GM23338 (cell line): ENCODE results near the gene PEX10. TPM values are rescaled to one million over a fixed set of nuclear protein-coding genes. Genes with fewer than 3 reads are reported as not detected.

Source experiments
- ATAC-seq: fragments of 200-7000 bp; cut with Tn5 transposase; 3 replicates; pipeline ENCODE4 v1.9.1; 2020
- DNase-seq: peaks from one replicate; pipeline ENCODE4 v3.0.0-alpha.2; 2015; ENCODE audit warnings: low spot score
- H2AFZ ChIP-seq: fragments of 200-600 bp; sonication (generic); 2 replicates; pipeline ENCODE4 v1.8.0; 2016; ENCODE audit warnings: antibody characterized with exemption, mild to moderate bottlenecking, moderate library complexity
- H3F3A ChIP-seq: fragments of 200-600 bp; sonication (generic); replicated peaks from 2 replicates; pipeline ENCODE4 v1.8.0; 2017; ENCODE audit warnings: antibody characterized with exemption, mixed run types, low read depth
- H3K27ac ChIP-seq: fragments of 200-600 bp; sonication (generic); 2 replicates; pipeline ENCODE4 v1.6.1; 2016; ENCODE audit warnings: low read depth
- H3K27me3 ChIP-seq: fragments of 200-600 bp; sonication (generic); 2 replicates; pipeline ENCODE4 v1.8.0; 2016; ENCODE audit warnings: mild to moderate bottlenecking, mixed run types, moderate library complexity; ENCODE audit not compliant: insufficient read depth
- H3K36me3 ChIP-seq: fragments of 200-600 bp; sonication (generic); 2 replicates; pipeline ENCODE4 v1.8.0; 2016; ENCODE audit warnings: mild to moderate bottlenecking; ENCODE audit not compliant: insufficient read depth
- H3K4me1 ChIP-seq: fragments of 200-600 bp; sonication (generic); 2 replicates; pipeline ENCODE4 v1.8.0; 2016; ENCODE audit warnings: mild to moderate bottlenecking, moderate library complexity; ENCODE audit not compliant: insufficient read depth
- H3K4me2 ChIP-seq: fragments of 200-600 bp; sonication (generic); 2 replicates; pipeline ENCODE4 v1.7.1; 2017; ENCODE audit warnings: mixed run types
- H3K4me3 ChIP-seq: fragments of 200-600 bp; sonication (generic); 2 replicates; pipeline ENCODE4 v1.6.1; 2016; ENCODE audit warnings: mixed run types
- H3K79me2 ChIP-seq: fragments of 200-600 bp; sonication (generic); replicated peaks from 2 replicates; pipeline ENCODE4 v1.8.0; 2017; ENCODE audit warnings: mild to moderate bottlenecking; ENCODE audit not compliant: insufficient read depth
- H3K9me2 ChIP-seq: fragments of 200-600 bp; sonication (generic); 2 replicates; pipeline ENCODE4 v1.8.0; 2017; ENCODE audit not compliant: insufficient read depth
- H4K20me1 ChIP-seq: fragments of 200-600 bp; sonication (generic); replicated peaks from 2 replicates; pipeline ENCODE4 v1.8.0; 2017; ENCODE audit warnings: mild to moderate bottlenecking; ENCODE audit not compliant: insufficient read depth
- H3K27ac Mint-ChIP-seq: 2 replicates; pipeline ENCODE4 v1.8.0; 2020; ENCODE audit warnings: inconsistent platforms, mild to moderate bottlenecking, moderate library complexity, mixed read lengths
- H3K27me3 Mint-ChIP-seq: 3 replicates; pipeline ENCODE4 v1.8.0; 2022; ENCODE audit warnings: low read depth, mild to moderate bottlenecking, moderate library complexity, mixed read lengths, inconsistent platforms; ENCODE audit not compliant: insufficient read depth, poor library complexity
- H3K36me3 Mint-ChIP-seq: 3 replicates; pipeline ENCODE4 v1.8.0; 2021; ENCODE audit warnings: low read depth, mild to moderate bottlenecking, inconsistent platforms, moderate library complexity, mixed read lengths
- H3K4me1 Mint-ChIP-seq: 3 replicates; pipeline ENCODE4 v1.8.0; 2020; ENCODE audit warnings: mild to moderate bottlenecking, inconsistent platforms, mixed read lengths
- H3K4me3 Mint-ChIP-seq: 3 replicates; pipeline ENCODE4 v1.8.0; 2021; ENCODE audit warnings: moderate library complexity, mild to moderate bottlenecking, inconsistent platforms, mixed read lengths
- H3K9me3 Mint-ChIP-seq: 3 replicates; pipeline ENCODE4 v1.8.0; 2020; ENCODE audit warnings: moderate library complexity, mild to moderate bottlenecking, inconsistent platforms, mixed read lengths
- CREB1 ChIP-seq: fragments of 250-450 bp; sonication (Bioruptor Pico); IDR thresholded peaks from 2 replicates; pipeline ENCODE4 v1.5.0; 2020; ENCODE audit warnings: low read depth, mild to moderate bottlenecking, moderate library complexity
- EZH2 ChIP-seq: fragments of 200-600 bp; sonication (generic); IDR thresholded peaks from one replicate; pipeline ENCODE4 v1.8.0; 2017; ENCODE audit warnings: antibody characterized with exemption, mild to moderate bottlenecking, low read depth; ENCODE audit not compliant: unreplicated experiment
- EZH2phosphoT487 ChIP-seq: fragments of 200-600 bp; sonication (generic); IDR thresholded peaks from one replicate; pipeline ENCODE4 v1.8.1; 2018; ENCODE audit warnings: antibody characterized with exemption; ENCODE audit not compliant: unreplicated experiment
- JUNB ChIP-seq: IDR thresholded peaks from one replicate; pipeline ENCODE4 v1.6.1; 2016; ENCODE audit warnings: antibody characterized with exemption; ENCODE audit not compliant: unreplicated experiment
- NANOG ChIP-seq: IDR thresholded peaks from 2 replicates; pipeline ENCODE4 v1.6.1; 2016; ENCODE audit warnings: antibody characterized with exemption, borderline replicate concordance
- POLR2AphosphoS5 ChIP-seq: IDR thresholded peaks from 2 replicates; pipeline ENCODE4 v1.6.1; 2016; ENCODE audit warnings: antibody characterized with exemption, low read depth
- STAT1 ChIP-seq: IDR thresholded peaks from one replicate; pipeline ENCODE4 v1.6.1; 2016; ENCODE audit warnings: antibody characterized with exemption; ENCODE audit not compliant: unreplicated experiment
- ZNF114 ChIP-seq: fragments of 250-450 bp; sonication (Bioruptor Pico); IDR thresholded peaks from 2 replicates; pipeline ENCODE4 v1.5.0; 2020; ENCODE audit warnings: mild to moderate bottlenecking, moderate library complexity
- ZNF331 ChIP-seq: fragments of 250-450 bp; sonication (Bioruptor Pico); IDR thresholded peaks from 2 replicates; pipeline ENCODE4 v1.5.0; 2020; ENCODE audit warnings: low read depth, mild to moderate bottlenecking, moderate library complexity
- polyA plus RNA-seq: library from polyadenylated mRNA; unstranded; fragments of >200 nt; fragmentation: Nextera tagmentation; extraction: Ambion mirVana; gene quantifications from 2 replicates; pipeline ENCODE4 v1.2.1, GENCODE V29; 2016
- total RNA-seq: library from RNA; depleted of rRNA; stranded (reverse); fragments of >200 nt; shearing (Covaris generic); gene quantifications from 2 replicates; pipeline ENCODE4 v1.2.3, GENCODE V29; 2014
- TF ChIP-seq, protein P1 (sequence below): fragments of 250-450 bp; sonication (Bioruptor Pico); IDR thresholded peaks from 2 replicates; pipeline ENCODE4 v1.5.0; 2020; ENCODE audit warnings: mild to moderate bottlenecking, moderate library complexity
- TF ChIP-seq, protein P2 (sequence below): IDR thresholded peaks from one replicate; pipeline ENCODE4 v1.6.1; 2018; ENCODE audit warnings: antibody characterized with exemption; ENCODE audit not compliant: unreplicated experiment
- TF ChIP-seq, protein P3 (sequence below), 2 experiments: fragments of 200-600 bp in 1 of 2; sonication (generic) in 1 of 2; conservative IDR thresholded peaks; 2 replicates each; pipeline versions ENCODE4 v1.5.1 to v1.6.1; 2016 to 2017; ENCODE audit warnings: antibody characterized with exemption in 2 of 2, low read depth in 2 of 2, mild to moderate bottlenecking in 2 of 2, moderate library complexity in 1 of 2
- TF ChIP-seq, protein P4 (sequence below): IDR thresholded peaks from 2 replicates; pipeline ENCODE4 v1.6.1; 2016; ENCODE audit warnings: antibody characterized with exemption

PEX10 gene
- total and polyA plus RNA-seq, 2 experiments from 2014 or later = 15.0 to 53.9 TPM

DNA sequence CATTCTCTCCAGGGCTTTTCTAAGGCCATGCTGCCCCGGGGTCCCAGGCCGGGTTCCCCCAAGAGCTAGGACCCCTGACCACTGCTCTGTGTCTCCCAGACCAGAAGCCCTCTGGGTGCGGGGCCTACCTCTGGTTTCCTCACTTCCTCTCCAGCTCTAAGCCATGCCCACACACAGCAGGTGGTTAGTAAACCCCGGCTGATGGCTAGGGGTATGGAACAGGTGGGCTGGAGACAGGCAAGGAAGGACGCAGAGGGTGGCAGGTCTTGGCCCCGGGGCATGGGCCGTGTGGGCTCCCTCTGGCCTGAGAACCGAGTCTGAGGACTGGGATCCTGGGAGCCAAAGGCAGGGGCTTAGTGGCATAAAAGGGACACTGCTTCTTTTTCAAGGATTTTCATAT, 47.8 kb upstream of the PEX10 start:
- Mint-ChIP-seq H3K27me3 (peaks cover 3% of the 10 kb centered on the region), H3K9me3 (no peaks in the 10 kb centered on the region), H3K4me1 (no peaks in the 10 kb centered on the region; the same call in 2 of the 3 replicates), H3K27ac (no peak overlapping the region), H3K4me3 (no peak overlapping the region), H3K36me3 (no peaks in the 10 kb centered on the region)
- no peak overlapping the region for H3K4me2 ChIP-seq
- no peaks in the 10 kb centered on the region for H3K27me3 ChIP-seq
- DNase-seq = no peak
- TF ChIP-seq, protein P1, sequence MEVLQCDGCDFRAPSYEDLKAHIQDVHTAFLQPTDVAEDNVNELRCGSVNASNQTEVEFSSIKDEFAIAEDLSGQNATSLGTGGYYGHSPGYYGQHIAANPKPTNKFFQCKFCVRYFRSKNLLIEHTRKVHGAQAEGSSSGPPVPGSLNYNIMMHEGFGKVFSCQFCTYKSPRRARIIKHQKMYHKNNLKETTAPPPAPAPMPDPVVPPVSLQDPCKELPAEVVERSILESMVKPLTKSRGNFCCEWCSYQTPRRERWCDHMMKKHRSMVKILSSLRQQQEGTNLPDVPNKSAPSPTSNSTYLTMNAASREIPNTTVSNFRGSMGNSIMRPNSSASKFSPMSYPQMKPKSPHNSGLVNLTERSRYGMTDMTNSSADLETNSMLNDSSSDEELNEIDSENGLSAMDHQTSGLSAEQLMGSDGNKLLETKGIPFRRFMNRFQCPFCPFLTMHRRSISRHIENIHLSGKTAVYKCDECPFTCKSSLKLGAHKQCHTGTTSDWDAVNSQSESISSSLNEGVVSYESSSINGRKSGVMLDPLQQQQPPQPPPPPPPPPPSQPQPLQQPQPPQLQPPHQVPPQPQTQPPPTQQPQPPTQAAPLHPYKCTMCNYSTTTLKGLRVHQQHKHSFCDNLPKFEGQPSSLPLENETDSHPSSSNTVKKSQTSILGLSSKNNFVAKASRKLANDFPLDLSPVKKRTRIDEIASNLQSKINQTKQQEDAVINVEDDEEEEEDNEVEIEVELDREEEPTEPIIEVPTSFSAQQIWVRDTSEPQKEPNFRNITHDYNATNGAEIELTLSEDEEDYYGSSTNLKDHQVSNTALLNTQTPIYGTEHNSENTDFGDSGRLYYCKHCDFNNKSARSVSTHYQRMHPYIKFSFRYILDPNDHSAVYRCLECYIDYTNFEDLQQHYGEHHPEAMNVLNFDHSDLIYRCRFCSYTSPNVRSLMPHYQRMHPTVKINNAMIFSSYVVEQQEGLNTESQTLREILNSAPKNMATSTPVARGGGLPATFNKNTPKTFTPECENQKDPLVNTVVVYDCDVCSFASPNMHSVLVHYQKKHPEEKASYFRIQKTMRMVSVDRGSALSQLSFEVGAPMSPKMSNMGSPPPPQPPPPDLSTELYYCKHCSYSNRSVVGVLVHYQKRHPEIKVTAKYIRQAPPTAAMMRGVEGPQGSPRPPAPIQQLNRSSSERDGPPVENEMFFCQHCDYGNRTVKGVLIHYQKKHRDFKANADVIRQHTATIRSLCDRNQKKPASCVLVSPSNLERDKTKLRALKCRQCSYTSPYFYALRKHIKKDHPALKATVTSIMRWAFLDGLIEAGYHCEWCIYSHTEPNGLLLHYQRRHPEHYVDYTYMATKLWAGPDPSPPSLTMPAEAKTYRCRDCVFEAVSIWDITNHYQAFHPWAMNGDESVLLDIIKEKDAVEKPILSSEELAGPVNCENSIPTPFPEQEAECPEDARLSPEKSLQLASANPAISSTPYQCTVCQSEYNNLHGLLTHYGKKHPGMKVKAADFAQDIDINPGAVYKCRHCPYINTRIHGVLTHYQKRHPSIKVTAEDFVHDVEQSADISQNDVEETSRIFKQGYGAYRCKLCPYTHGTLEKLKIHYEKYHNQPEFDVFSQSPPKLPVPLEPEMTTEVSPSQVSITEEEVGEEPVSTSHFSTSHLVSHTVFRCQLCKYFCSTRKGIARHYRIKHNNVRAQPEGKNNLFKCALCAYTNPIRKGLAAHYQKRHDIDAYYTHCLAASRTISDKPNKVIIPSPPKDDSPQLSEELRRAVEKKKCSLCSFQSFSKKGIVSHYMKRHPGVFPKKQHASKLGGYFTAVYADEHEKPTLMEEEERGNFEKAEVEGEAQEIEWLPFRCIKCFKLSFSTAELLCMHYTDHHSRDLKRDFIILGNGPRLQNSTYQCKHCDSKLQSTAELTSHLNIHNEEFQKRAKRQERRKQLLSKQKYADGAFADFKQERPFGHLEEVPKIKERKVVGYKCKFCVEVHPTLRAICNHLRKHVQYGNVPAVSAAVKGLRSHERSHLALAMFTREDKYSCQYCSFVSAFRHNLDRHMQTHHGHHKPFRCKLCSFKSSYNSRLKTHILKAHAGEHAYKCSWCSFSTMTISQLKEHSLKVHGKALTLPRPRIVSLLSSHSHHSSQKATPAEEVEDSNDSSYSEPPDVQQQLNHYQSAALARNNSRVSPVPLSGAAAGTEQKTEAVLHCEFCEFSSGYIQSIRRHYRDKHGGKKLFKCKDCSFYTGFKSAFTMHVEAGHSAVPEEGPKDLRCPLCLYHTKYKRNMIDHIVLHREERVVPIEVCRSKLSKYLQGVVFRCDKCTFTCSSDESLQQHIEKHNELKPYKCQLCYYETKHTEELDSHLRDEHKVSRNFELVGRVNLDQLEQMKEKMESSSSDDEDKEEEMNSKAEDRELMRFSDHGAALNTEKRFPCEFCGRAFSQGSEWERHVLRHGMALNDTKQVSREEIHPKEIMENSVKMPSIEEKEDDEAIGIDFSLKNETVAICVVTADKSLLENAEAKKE (CRISPR knock-in tag) = no peak
- TF ChIP-seq EZH2 = no peak
- TF ChIP-seq CREB1 (CRISPR knock-in tag) = no peak
- TF ChIP-seq, protein P2, sequence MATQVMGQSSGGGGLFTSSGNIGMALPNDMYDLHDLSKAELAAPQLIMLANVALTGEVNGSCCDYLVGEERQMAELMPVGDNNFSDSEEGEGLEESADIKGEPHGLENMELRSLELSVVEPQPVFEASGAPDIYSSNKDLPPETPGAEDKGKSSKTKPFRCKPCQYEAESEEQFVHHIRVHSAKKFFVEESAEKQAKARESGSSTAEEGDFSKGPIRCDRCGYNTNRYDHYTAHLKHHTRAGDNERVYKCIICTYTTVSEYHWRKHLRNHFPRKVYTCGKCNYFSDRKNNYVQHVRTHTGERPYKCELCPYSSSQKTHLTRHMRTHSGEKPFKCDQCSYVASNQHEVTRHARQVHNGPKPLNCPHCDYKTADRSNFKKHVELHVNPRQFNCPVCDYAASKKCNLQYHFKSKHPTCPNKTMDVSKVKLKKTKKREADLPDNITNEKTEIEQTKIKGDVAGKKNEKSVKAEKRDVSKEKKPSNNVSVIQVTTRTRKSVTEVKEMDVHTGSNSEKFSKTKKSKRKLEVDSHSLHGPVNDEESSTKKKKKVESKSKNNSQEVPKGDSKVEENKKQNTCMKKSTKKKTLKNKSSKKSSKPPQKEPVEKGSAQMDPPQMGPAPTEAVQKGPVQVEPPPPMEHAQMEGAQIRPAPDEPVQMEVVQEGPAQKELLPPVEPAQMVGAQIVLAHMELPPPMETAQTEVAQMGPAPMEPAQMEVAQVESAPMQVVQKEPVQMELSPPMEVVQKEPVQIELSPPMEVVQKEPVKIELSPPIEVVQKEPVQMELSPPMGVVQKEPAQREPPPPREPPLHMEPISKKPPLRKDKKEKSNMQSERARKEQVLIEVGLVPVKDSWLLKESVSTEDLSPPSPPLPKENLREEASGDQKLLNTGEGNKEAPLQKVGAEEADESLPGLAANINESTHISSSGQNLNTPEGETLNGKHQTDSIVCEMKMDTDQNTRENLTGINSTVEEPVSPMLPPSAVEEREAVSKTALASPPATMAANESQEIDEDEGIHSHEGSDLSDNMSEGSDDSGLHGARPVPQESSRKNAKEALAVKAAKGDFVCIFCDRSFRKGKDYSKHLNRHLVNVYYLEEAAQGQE = no peak
- no peak for TF ChIP-seq POLR2AphosphoS5
- no peak for TF ChIP-seq JUNB
- no peak for TF ChIP-seq STAT1
- no peak for TF ChIP-seq ZNF331
- TF ChIP-seq, protein P3, sequence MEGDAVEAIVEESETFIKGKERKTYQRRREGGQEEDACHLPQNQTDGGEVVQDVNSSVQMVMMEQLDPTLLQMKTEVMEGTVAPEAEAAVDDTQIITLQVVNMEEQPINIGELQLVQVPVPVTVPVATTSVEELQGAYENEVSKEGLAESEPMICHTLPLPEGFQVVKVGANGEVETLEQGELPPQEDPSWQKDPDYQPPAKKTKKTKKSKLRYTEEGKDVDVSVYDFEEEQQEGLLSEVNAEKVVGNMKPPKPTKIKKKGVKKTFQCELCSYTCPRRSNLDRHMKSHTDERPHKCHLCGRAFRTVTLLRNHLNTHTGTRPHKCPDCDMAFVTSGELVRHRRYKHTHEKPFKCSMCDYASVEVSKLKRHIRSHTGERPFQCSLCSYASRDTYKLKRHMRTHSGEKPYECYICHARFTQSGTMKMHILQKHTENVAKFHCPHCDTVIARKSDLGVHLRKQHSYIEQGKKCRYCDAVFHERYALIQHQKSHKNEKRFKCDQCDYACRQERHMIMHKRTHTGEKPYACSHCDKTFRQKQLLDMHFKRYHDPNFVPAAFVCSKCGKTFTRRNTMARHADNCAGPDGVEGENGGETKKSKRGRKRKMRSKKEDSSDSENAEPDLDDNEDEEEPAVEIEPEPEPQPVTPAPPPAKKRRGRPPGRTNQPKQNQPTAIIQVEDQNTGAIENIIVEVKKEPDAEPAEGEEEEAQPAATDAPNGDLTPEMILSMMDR (conservative IDR thresholded peaks at IDR 0.05; ENCODE audit: low read depth in 2 of 2) = no peak
- TF ChIP-seq, protein P4, sequence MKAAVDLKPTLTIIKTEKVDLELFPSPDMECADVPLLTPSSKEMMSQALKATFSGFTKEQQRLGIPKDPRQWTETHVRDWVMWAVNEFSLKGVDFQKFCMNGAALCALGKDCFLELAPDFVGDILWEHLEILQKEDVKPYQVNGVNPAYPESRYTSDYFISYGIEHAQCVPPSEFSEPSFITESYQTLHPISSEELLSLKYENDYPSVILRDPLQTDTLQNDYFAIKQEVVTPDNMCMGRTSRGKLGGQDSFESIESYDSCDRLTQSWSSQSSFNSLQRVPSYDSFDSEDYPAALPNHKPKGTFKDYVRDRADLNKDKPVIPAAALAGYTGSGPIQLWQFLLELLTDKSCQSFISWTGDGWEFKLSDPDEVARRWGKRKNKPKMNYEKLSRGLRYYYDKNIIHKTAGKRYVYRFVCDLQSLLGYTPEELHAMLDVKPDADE = no peak
- TF ChIP-seq ZNF114 (CRISPR knock-in tag) = no peak
- TF ChIP-seq NANOG = no peak
- TF ChIP-seq EZH2phosphoT487 = no peak
- no peaks in the 10 kb centered on the region for H4K20me1 ChIP-seq
- H3K4me3 ChIP-seq = no peak overlapping the region
- no peak overlapping the region for H3K27ac ChIP-seq
- H3K9me2 ChIP-seq = no peaks in the 10 kb centered on the region
- H3K79me2 ChIP-seq = no peaks in the 10 kb centered on the region
- no peak overlapping the region for H2AFZ ChIP-seq
- no peak for ATAC-seq
- H3F3A ChIP-seq = no peaks in the 10 kb centered on the region
- H3K4me1 ChIP-seq = no peaks in the 10 kb centered on the region
- H3K36me3 ChIP-seq = no peaks in the 10 kb centered on the region
